HL-60 (cell line): ENCODE measurements around the gene SPATA13.
A peak's percentile ranks its signal among the peaks of the same experiment; 100 is the strongest.

ENCODE experiments used
- DNase-seq, 2 experiments: peaks; one replicate each; pipeline ENCODE4 v3.0.0-alpha.2; 2010 to 2020; ENCODE audit warnings: low read depth in 1 of 2, low spot score in 1 of 2
- H3K27ac ChIP-seq: fragments of 250-450 bp; sonication (Bioruptor Pico); replicated peaks from 2 replicates; pipeline ENCODE4 v1.5.1; 2020; ENCODE audit warnings: mild to moderate bottlenecking, moderate library complexity
- H3K27me3 ChIP-seq: fragments of 250-450 bp; sonication (Bioruptor Pico); 2 replicates; pipeline ENCODE4 v1.5.1; 2021; ENCODE audit warnings: mild to moderate bottlenecking, moderate library complexity; ENCODE audit not compliant: insufficient read depth, poor library complexity, severe bottlenecking
- H3K4me3 ChIP-seq: replicated peaks from 2 replicates; pipeline ENCODE4 v1.5.1; 2011; ENCODE audit warnings: mild to moderate bottlenecking, control low read depth, low read length; ENCODE audit not compliant: insufficient read depth
- GABPA ChIP-seq: IDR thresholded peaks from 2 replicates; pipeline ENCODE4 v1.6.1; 2012; ENCODE audit warnings: low read depth
- POLR2AphosphoS5 ChIP-seq: IDR thresholded peaks from 2 replicates; pipeline ENCODE4 v1.6.1; 2012; ENCODE audit warnings: low read depth
- REST ChIP-seq: IDR thresholded peaks from 2 replicates; pipeline ENCODE4 v1.6.1; 2012; ENCODE audit warnings: low read depth; ENCODE audit not compliant: insufficient replicate concordance
- SPI1 ChIP-seq: IDR thresholded peaks from 2 replicates; pipeline ENCODE4 v1.6.1; 2012; ENCODE audit warnings: low read depth, mild to moderate bottlenecking, borderline replicate concordance
- TF ChIP-seq, protein P1 (sequence below): IDR thresholded peaks from one replicate; pipeline ENCODE4 v1.5.1; 2011; ENCODE audit warnings: low read length, control low read depth, inconsistent platforms; ENCODE audit not compliant: insufficient read depth

SPATA13 gene

DNA sequence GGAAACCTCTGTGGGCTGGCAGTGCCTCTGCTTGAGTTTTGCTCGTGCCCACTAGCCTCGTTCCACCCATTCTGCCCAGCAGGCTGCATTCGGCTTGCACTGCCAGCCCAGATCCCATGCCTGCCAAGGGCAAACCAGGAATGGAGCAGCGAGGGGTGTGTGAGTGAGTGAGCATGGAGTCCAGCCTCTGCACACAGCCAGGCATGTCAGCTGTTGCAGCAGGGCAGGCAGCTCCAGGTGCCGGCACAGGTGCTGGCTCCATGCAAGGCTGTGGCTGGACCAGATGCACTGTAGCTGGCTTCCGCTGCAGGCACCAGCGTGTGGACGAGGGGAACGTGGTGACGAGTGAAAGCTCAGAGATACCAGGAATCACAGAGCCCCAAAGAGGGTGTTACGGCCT is 64.5 kb downstream of the SPATA13 start:
- Histone ChIP-seq H3K27me3 (no peaks in the 10 kb centered on the region), H3K27ac (no peak overlapping the region), H3K4me3 (no peak overlapping the region)
- no peak for DNase-seq
- TF ChIP-seq GABPA (no peak), POLR2AphosphoS5 (no peak), SPI1 (no peak), REST (no peak)
- TF ChIP-seq, protein P1, sequence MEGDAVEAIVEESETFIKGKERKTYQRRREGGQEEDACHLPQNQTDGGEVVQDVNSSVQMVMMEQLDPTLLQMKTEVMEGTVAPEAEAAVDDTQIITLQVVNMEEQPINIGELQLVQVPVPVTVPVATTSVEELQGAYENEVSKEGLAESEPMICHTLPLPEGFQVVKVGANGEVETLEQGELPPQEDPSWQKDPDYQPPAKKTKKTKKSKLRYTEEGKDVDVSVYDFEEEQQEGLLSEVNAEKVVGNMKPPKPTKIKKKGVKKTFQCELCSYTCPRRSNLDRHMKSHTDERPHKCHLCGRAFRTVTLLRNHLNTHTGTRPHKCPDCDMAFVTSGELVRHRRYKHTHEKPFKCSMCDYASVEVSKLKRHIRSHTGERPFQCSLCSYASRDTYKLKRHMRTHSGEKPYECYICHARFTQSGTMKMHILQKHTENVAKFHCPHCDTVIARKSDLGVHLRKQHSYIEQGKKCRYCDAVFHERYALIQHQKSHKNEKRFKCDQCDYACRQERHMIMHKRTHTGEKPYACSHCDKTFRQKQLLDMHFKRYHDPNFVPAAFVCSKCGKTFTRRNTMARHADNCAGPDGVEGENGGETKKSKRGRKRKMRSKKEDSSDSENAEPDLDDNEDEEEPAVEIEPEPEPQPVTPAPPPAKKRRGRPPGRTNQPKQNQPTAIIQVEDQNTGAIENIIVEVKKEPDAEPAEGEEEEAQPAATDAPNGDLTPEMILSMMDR, result no peak

DNA sequence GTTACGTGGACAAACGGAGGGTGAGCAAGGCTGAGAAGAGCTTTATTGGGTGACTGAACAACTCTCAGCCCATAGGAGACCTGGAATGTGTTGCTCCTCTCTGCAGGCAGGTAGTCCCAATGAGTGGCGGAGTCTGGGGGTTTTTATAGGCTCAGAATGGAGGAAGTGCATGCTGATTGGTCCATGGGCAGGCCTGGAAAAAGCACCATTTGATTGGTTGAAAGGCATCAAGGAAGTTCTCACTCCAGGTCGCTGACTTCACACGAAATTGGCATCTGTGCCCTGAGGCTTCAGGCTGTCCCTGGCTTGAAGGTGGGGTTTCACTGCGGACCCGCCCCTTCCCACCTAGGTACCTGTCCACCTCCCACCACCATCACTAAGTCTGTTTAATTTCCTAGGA is 65.4 kb downstream of the SPATA13 start:
- DNase-seq, result no peak
- H3K27ac ChIP-seq, result no peak overlapping the region
- no peak overlapping the region for H3K4me3 ChIP-seq
- H3K27me3 ChIP-seq, result no peaks in the 10 kb centered on the region
- TF ChIP-seq GABPA (no peak), REST (no peak), SPI1 (no peak)
- TF ChIP-seq, protein P1, result no peak

DNA sequence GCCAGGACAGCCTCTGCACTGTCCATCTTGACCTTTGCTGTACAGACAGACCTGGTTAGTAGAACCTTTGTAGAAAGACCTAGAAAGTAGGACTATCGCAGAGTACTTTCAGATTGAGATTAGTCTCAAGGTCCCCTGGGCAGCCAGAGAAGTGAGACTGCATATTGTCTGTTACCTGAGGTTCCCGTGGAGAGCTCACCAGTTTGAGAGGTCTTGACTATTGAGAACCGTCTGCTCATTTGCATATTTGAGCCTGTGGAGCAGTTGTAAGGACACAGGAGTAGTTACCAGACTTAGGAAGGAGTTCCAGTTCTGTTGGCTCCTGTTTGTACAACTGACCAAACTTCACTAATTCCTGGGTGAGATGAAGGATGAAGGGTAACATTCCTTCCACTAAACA is 66.2 kb downstream of the SPATA13 start:
- Histone ChIP-seq H3K4me3 (no peak overlapping the region), H3K27me3 (no peaks in the 10 kb centered on the region), H3K27ac (no peak overlapping the region)
- no peak for TF ChIP-seq GABPA
- no peak for TF ChIP-seq POLR2AphosphoS5
- no peak for DNase-seq

DNA sequence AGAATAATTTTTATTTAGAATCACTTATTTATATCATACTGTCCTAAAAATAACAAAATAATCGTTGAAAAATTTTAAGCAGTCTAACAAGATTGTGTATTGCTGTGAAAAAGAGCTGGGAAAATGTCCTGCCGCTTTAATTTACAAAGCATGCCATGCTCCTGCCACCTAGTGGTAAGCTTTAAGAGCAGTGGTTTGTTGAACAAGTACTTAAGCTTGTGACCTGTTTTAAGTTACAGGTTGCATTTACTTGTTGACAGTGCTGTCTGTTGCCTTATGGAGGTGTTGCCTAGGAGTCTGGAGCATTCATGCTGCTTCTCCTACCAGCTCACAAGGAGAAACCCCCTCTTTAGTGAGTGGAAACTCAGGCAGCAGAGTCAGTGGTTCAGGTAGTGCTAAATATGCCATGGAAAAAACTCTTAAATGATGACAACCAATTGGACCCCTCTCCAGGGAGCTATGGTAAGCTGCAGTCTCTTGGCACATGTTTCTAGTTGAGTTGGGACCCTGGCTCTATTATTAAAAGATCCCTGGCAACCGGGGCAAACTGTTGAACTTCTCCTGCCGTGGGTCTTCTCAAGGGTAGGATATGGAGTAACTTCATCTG is 68.4 kb downstream of the SPATA13 start:
- Histone ChIP-seq H3K4me3 (no peak overlapping the region), H3K27ac (no peak overlapping the region), H3K27me3 (no peaks in the 10 kb centered on the region)
- DNase-seq, result peak in 1 of 2 experiments; percentile 45
- no peak for TF ChIP-seq REST
- TF ChIP-seq, protein P1, result peak; percentile 77
- no peak for TF ChIP-seq SPI1
